H4 (cell line): ENCODE data around the gene ASAH2. TPM values are rescaled to one million over a fixed set of nuclear protein-coding genes. Genes with fewer than 3 reads are reported as not detected.
"Not testable (repeated sequence)": the region's sequence is repeated elsewhere in the genome, so short reads cannot be mapped to it uniquely, and the experiment has no call there.

Experiments
- DNase-seq: peaks from one replicate; pipeline ENCODE4 v3.0.0-alpha.2; 2015; ENCODE audit warnings: low spot score
- total RNA-seq: library from RNA; depleted of rRNA; stranded (reverse); fragments of >200 nt; shearing (Covaris generic); gene quantifications from 2 replicates; pipeline ENCODE4 v1.2.3, GENCODE V29; 2014; rRNA removed

The ASAH2 gene
- 0.31 and 3.8 TPM in 2 replicates for total RNA-seq

GRCh38 chr10:50251394-50251793 lies at the start of gene ASAH2:
Gene ASAH2, minus strand, starts transcription at chr10:50251516. Its CDS starts 2,906 bp downstream, at chr10:50248610.
- DNase-seq: no peak

- no peak for DNase-seq
Observed at GRCh38 chr10:50299948-50300669, 48.8 kb upstream of the ASAH2 start.

- DNase-seq: no peak
Observed at GRCh38 chr10:50295367-50295766, 44.1 kb upstream of the ASAH2 start.

GRCh38 chr10:50294582-50294981 lies 43.3 kb upstream of the ASAH2 start:
- DNase-seq: no peak

GRCh38 chr10:50293513-50294313 lies 42.4 kb upstream of the ASAH2 start:
- DNase-seq: no peak

GRCh38 chr10:50291261-50291850 lies 40.0 kb upstream of the ASAH2 start:
- no peak for DNase-seq

GRCh38 chr10:50289196-50289595 lies 37.9 kb upstream of the ASAH2 start:
- no peak for DNase-seq

- DNase-seq: no peak
Observed at GRCh38 chr10:50286996-50287803, 35.9 kb upstream of the ASAH2 start.

- no peak for DNase-seq
Observed at GRCh38 chr10:50286517-50286916, 35.2 kb upstream of the ASAH2 start.

GRCh38 chr10:50281967-50282522 lies 30.7 kb upstream of the ASAH2 start:
- DNase-seq: no peak

GRCh38 chr10:50281210-50281966 lies 30.1 kb upstream of the ASAH2 start:
- DNase-seq: no peak

GRCh38 chr10:50280049-50280841 lies 28.9 kb upstream of the ASAH2 start:
- no peak for DNase-seq

GRCh38 chr10:50279489-50279888 lies 28.2 kb upstream of the ASAH2 start:
- peak; percentile 17 for DNase-seq

- DNase-seq: peak; percentile 10
Observed at GRCh38 chr10:50275650-50276235, 24.4 kb upstream of the ASAH2 start.

- no peak for DNase-seq
Observed at GRCh38 chr10:50272531-50272930, 21.2 kb upstream of the ASAH2 start.

- DNase-seq: no peak
Observed at GRCh38 chr10:50271564-50272250, 20.4 kb upstream of the ASAH2 start.

- not testable (repeated sequence) for DNase-seq
Observed at GRCh38 chr10:50267877-50268276, 16.6 kb upstream of the ASAH2 start.

GRCh38 chr10:50262625-50263024 lies 11.3 kb upstream of the ASAH2 start:
- not testable (repeated sequence) for DNase-seq

GRCh38 chr10:50260791-50261281 lies 9.5 kb upstream of the ASAH2 start:
- no peak for DNase-seq
